SJSA1 (cell line): ENCODE measurements around the gene PRIMA1. TPM values are rescaled to one million over a fixed set of nuclear protein-coding genes. Genes with fewer than 3 reads are reported as not detected.

Experiments
- DNase-seq, 2 experiments: peaks; one replicate each; pipeline ENCODE4 v3.0.0-alpha.2; 2015 to 2020; ENCODE audit warnings: low spot score in 2 of 2, low read depth in 1 of 2
- H3K27ac ChIP-seq: fragments of 250-450 bp; sonication (Bioruptor Pico); 2 replicates; pipeline ENCODE4 v1.5.1; 2020; ENCODE audit warnings: mild to moderate bottlenecking, moderate library complexity
- H3K27me3 ChIP-seq: fragments of 250-450 bp; sonication (Bioruptor Pico); replicated peaks from 2 replicates; pipeline ENCODE4 v1.5.1; 2020; ENCODE audit warnings: mild to moderate bottlenecking, moderate library complexity
- H3K36me3 ChIP-seq: fragments of 250-450 bp; sonication (Bioruptor Pico); 2 replicates; pipeline ENCODE4 v1.5.1; 2020; ENCODE audit warnings: mild to moderate bottlenecking
- H3K4me1 ChIP-seq: fragments of 250-450 bp; sonication (Bioruptor Pico); replicated peaks from 2 replicates; pipeline ENCODE4 v1.6.1; 2021; ENCODE audit warnings: mild to moderate bottlenecking
- H3K4me3 ChIP-seq: fragments of 250-450 bp; sonication (Bioruptor Pico); 2 replicates; pipeline ENCODE4 v1.5.1; 2020; ENCODE audit warnings: mild to moderate bottlenecking
- H3K9me3 ChIP-seq: fragments of 250-450 bp; sonication (Bioruptor Pico); replicated peaks from 2 replicates; pipeline ENCODE4 v1.5.1; 2020; ENCODE audit warnings: mild to moderate bottlenecking
- total RNA-seq: library from RNA; depleted of rRNA; stranded (reverse); fragments of >200 nt; shearing (Covaris generic); gene quantifications from 2 replicates; pipeline ENCODE4 v1.2.3, GENCODE V29; 2014

The PRIMA1 gene
- total RNA-seq, 1 experiment from 2014 or later: not detected

DNA sequence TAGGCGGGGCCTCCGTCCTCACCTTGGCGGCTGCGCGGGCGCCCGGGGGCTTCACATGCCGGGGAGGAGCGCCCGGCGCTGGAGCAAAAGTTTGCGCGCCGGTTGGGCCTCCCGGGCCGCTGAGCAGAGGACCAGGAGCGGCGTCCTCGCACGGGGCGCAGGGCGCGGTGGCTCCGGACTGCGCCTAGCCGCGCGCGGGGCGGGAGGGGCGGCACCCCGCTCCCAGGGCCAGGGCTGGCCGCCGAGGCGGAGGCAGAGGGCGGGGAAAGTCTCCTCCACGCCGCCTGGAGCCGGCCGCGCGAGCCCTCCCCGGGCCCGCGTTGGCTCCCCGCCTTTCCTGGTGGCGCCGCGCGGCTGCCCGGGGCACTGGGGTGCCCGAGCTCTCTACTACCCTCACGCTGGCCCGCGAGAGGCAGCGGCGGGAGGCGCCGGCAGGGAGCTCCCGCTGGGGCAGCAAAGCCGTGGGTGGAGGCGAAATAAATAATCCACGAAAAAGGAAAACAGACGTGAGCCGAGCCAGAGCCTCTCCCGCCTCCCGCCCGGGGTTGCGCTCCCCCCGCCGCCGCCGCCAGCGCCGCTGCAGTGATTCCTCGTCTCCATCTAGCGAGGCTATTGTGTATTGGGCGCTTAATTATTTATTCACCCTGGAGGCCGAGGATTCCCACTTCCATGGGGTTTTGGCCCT is 400 bp upstream of the PRIMA1 start:
- Histone ChIP-seq H3K4me1 (peaks cover 5% of the 10 kb centered on the region), H3K9me3 (no peaks in the 10 kb centered on the region), H3K36me3 (no peaks in the 10 kb centered on the region), H3K27ac (no peak overlapping the region), H3K27me3 (peaks cover 18% of the 10 kb centered on the region), H3K4me3 (peak overlapping the region; percentile 37)
- DNase-seq: peak in 1 of 2 experiments; percentile 28

- Histone ChIP-seq H3K4me3 (no peak overlapping the region), H3K27ac (no peak overlapping the region), H3K27me3 (peaks cover 18% of the 10 kb centered on the region), H3K9me3 (no peaks in the 10 kb centered on the region), H3K36me3 (no peaks in the 10 kb centered on the region), H3K4me1 (peaks cover 5% of the 10 kb centered on the region)
- no peak for DNase-seq
These were observed 606 bp downstream of the PRIMA1 start for GRCh38 chr14:93787465-93788292.

GRCh38 chr14:93785423-93785822 is 2.9 kb downstream of the PRIMA1 start:
- H3K27me3 ChIP-seq: peaks cover 18% of the 10 kb centered on the region
- H3K4me1 ChIP-seq: peaks cover 5% of the 10 kb centered on the region
- H3K9me3 ChIP-seq: no peaks in the 10 kb centered on the region
- H3K36me3 ChIP-seq: no peaks in the 10 kb centered on the region
- no peak for DNase-seq
- H3K4me3 ChIP-seq: no peak overlapping the region
- no peak overlapping the region for H3K27ac ChIP-seq

GRCh38 chr14:93784878-93785277 is 3.4 kb downstream of the PRIMA1 start:
- Histone ChIP-seq H3K9me3 (no peaks in the 10 kb centered on the region), H3K27ac (no peak overlapping the region), H3K4me3 (no peak overlapping the region), H3K36me3 (no peaks in the 10 kb centered on the region), H3K4me1 (peaks cover 5% of the 10 kb centered on the region), H3K27me3 (peaks cover 17% of the 10 kb centered on the region)
- no peak for DNase-seq

DNA sequence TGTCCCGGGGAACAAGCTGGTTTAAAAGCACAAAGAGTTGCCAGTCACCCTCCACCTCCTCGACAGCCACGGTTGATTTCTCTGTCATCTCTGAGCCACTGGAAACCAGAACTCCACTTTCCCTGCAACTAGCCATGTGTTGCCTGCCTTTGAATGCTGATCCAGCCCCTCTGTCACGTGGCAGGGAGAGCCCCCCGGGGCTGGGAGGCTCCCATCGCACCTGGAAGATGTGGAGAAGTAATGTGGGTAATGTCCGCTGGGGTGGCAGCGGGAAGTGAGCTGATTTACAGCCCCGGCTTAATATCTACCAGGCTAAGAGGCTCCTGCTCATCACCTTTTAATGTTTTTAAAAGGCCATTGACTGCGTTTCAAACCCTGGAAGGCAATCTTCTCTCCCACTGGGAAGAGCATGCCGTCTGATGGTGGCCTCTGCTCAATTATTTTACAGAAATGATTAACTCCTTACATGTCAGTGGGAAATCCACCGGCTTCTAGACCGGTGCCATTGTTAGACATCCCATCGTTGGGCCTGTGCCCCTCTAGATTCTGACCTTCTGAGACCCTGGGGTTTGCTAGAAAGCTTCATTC is 7.4 kb downstream of the PRIMA1 start:
- no peak overlapping the region for H3K27ac ChIP-seq
- no peak for DNase-seq
- H3K4me1 ChIP-seq: no peaks in the 10 kb centered on the region
- no peak overlapping the region for H3K4me3 ChIP-seq
- no peaks in the 10 kb centered on the region; the same call in 1 of the 2 replicates for H3K27me3 ChIP-seq
- no peaks in the 10 kb centered on the region for H3K36me3 ChIP-seq
- H3K9me3 ChIP-seq: no peaks in the 10 kb centered on the region

GRCh38 chr14:93778856-93779629 is 9.2 kb downstream of the PRIMA1 start:
- Histone ChIP-seq H3K27me3 (no peaks in the 10 kb centered on the region; the same call in 1 of the 2 replicates), H3K4me3 (no peak overlapping the region), H3K27ac (no peak overlapping the region), H3K4me1 (no peaks in the 10 kb centered on the region), H3K36me3 (no peaks in the 10 kb centered on the region), H3K9me3 (no peaks in the 10 kb centered on the region)
- no peak for DNase-seq

- no peak for DNase-seq
These were observed 9.8 kb downstream of the PRIMA1 start for GRCh38 chr14:93778453-93778852.

DNA sequence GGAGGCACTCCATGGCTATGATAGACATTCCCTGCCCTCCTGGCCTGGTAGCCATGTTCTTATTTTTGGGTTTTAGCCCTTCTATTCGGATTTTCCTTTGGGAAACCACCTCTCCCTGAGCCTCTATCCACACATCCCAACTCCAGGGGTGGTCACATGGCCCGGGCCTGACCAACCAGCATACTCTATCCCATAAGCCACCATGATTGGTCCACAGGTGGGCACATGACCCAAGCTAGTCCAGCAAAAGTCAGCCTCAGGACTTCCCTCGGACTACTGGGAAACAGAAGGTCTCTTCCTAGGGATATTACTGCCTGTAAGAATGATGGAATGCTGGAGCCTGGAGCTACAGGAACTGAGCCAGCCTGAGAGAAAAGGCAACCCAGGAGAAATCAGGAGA is 12.5 kb downstream of the PRIMA1 start:
- Histone ChIP-seq H3K27me3 (no peaks in the 10 kb centered on the region), H3K27ac (no peak overlapping the region), H3K4me1 (no peaks in the 10 kb centered on the region), H3K36me3 (no peaks in the 10 kb centered on the region), H3K4me3 (no peak overlapping the region), H3K9me3 (no peaks in the 10 kb centered on the region)
- DNase-seq: no peak

More at GRCh38 chr14:93778453-93778852, 9.8 kb downstream of the PRIMA1 start:
- H3K4me1 ChIP-seq: no peaks in the 10 kb centered on the region
- no peaks in the 10 kb centered on the region for H3K9me3 ChIP-seq
- H3K4me3 ChIP-seq: no peak overlapping the region
- no peaks in the 10 kb centered on the region for H3K27me3 ChIP-seq
- no peaks in the 10 kb centered on the region for H3K36me3 ChIP-seq
- H3K27ac ChIP-seq: no peak overlapping the region

DNA sequence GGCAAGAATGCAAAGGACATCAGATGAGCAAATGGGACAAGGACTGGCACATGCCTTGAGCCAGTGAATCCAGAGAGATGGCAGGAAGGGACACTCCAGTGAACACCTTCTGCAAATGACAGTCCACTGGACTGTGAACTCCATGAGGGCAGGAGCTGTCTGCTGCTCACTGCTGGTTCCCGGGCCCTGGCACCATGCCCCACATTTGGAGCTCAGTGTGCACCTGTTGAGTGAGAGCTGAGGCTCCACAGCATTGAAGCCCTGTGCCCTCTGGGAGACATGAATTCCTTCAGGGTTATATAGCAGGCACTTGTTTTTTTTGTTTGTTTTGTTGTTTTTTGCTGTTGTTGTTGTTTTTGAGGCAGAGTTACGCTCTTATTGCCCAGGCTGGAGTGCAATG is 13.1 kb downstream of the PRIMA1 start:
- Histone ChIP-seq H3K36me3 (no peaks in the 10 kb centered on the region), H3K4me3 (no peak overlapping the region), H3K9me3 (no peaks in the 10 kb centered on the region), H3K4me1 (no peaks in the 10 kb centered on the region), H3K27me3 (no peaks in the 10 kb centered on the region), H3K27ac (no peak overlapping the region)
- no peak for DNase-seq

DNA sequence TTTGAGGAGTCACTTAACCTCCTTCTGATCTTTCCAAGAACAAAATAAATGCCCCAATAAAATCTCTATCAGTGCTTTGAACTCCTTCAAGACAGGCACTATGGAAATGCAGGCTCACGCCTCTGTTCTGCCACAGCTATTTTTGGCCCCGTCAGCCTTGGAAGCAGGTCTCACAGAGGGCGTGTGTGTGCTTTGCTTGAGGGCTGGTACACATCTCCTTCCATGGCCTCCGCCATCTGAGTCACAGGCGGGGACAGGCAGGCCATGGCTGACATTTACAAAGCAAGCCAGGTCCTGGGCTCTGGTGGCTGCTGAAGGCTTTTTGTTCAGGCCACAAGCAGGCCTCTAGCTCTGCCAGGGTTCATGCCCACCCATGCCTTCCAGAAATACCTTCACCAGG is 16.0 kb downstream of the PRIMA1 start:
- Histone ChIP-seq H3K4me3 (no peak overlapping the region), H3K36me3 (no peaks in the 10 kb centered on the region), H3K9me3 (no peaks in the 10 kb centered on the region), H3K27me3 (no peaks in the 10 kb centered on the region), H3K4me1 (no peaks in the 10 kb centered on the region), H3K27ac (no peak overlapping the region)
- DNase-seq: no peak

DNA sequence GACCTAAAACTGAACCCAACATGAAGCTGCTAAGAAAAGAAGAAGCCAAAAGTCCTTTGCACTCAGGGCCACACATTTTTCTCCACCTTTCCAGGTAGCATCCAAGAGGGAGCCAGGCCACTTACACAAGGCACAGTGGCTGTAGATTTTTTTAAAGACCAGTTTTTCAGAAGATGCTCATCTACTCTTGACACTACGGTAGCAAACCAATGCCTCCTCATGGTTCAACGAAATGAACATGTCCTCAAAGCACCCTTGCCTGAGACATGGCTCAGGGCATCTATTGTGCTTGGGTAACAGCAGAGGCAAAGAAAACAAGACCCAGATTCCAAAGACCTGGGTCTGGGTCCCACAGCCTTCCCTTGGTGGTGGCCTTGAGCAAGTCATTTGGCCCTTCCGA is 22.3 kb downstream of the PRIMA1 start:
- DNase-seq: no peak
- Histone ChIP-seq H3K4me3 (no peak overlapping the region), H3K4me1 (no peaks in the 10 kb centered on the region), H3K9me3 (no peaks in the 10 kb centered on the region), H3K27me3 (0 out of 2 replicates have a peak, but pooled peaks cover 4% of the 10 kb centered on the region), H3K27ac (no peak overlapping the region), H3K36me3 (no peaks in the 10 kb centered on the region)

- Histone ChIP-seq H3K4me3 (no peak overlapping the region), H3K27ac (no peak overlapping the region), H3K27me3 (0 out of 2 replicates have a peak, but pooled peaks cover 4% of the 10 kb centered on the region), H3K9me3 (no peaks in the 10 kb centered on the region), H3K4me1 (no peaks in the 10 kb centered on the region), H3K36me3 (no peaks in the 10 kb centered on the region)
- DNase-seq: no peak
These were observed 23.1 kb downstream of the PRIMA1 start for GRCh38 chr14:93765155-93765554.

- H3K4me1 ChIP-seq: no peaks in the 10 kb centered on the region
These were observed 24.1 kb downstream of the PRIMA1 start for GRCh38 chr14:93764211-93764659.

More at GRCh38 chr14:93764211-93764659, 24.1 kb downstream of the PRIMA1 start:
- Histone ChIP-seq H3K4me3 (no peak overlapping the region), H3K27ac (no peak overlapping the region), H3K27me3 (0 out of 2 replicates have a peak, but pooled peaks cover 4% of the 10 kb centered on the region), H3K9me3 (no peaks in the 10 kb centered on the region), H3K36me3 (no peaks in the 10 kb centered on the region)
- no peak for DNase-seq
